HEK293 (cell line): ENCODE results near the gene SMPD3.

ENCODE experiments used
- CTCF ChIA-PET: fragments of 350-600 bp; formaldehyde crosslinking; extraction: SDS; loops from one replicate; lab custom pipeline; 2021; ENCODE audit warnings: antibody characterized with exemption; lab: Yijun Ruan, JAX
- POLR2A ChIA-PET: fragments of 300-600 bp; formaldehyde crosslinking; extraction: SDS; loops from one replicate; lab custom pipeline; 2020; ENCODE audit warnings: antibody characterized with exemption, inconsistent platforms; lab: Yijun Ruan, JAX
- H3K27ac ChIP-seq: fragments of 200-500 bp; sonication (Bioruptor generic); 2 replicates; pipeline ENCODE4 v1.5.1; 2014; ENCODE audit warnings: low read depth, low read length, control low read depth, inconsistent platforms; ENCODE audit errors: extremely low read depth
- H3K36me3 ChIP-seq, 2 experiments: fragments of 200-500 bp in 1 of 2; sonication (Bioruptor generic) in 1 of 2; 1 replicate in 1 of 2; 2 replicates in 1 of 2; pipeline ENCODE4 v1.5.1; 2014 to 2017; ENCODE audit warnings: inconsistent platforms in 2 of 2, low read length in 2 of 2; ENCODE audit not compliant: control insufficient read depth in 2 of 2, insufficient read depth in 1 of 2
- H3K4me1 ChIP-seq: fragments of 200-500 bp; sonication (Bioruptor generic); 2 replicates; pipeline ENCODE4 v1.5.1; 2014; ENCODE audit warnings: mild to moderate bottlenecking, low read length, inconsistent platforms; ENCODE audit not compliant: control insufficient read depth, insufficient read depth
- H3K4me3 ChIP-seq: 2 replicates; pipeline ENCODE4 v1.5.1; 2011; ENCODE audit warnings: low read depth, mild to moderate bottlenecking, control low read depth, low read length, moderate library complexity
- H3K9me3 ChIP-seq: fragments of 200-500 bp; sonication (Bioruptor generic); 2 replicates; pipeline ENCODE4 v1.5.1; 2014; ENCODE audit warnings: low read depth, low read length, inconsistent platforms; ENCODE audit not compliant: control insufficient read depth, insufficient read depth
- GLIS2 ChIP-seq: fragments of 450-650 bp; formaldehyde crosslinking; IDR thresholded peaks from 2 replicates; pipeline ENCODE4 v1.5.1; 2016; ENCODE audit warnings: missing biosample characterization, missing genetic modification characterization
- KLF9 ChIP-seq: fragments of 450-650 bp; formaldehyde crosslinking; IDR thresholded peaks from 2 replicates; pipeline ENCODE4 v1.5.1; 2016; ENCODE audit warnings: missing biosample characterization, missing genetic modification characterization, low read depth
- ZBTB6 ChIP-seq: fragments of 450-650 bp; formaldehyde crosslinking; IDR thresholded peaks from 2 replicates; pipeline ENCODE4 v1.5.1; 2017; ENCODE audit warnings: missing biosample characterization, missing genetic modification characterization
- ZBTB7A ChIP-seq: fragments of 450-650 bp; formaldehyde crosslinking; IDR thresholded peaks from 2 replicates; pipeline ENCODE4 v1.5.1; 2016; ENCODE audit warnings: low read depth, missing biosample characterization, missing genetic modification characterization
- ZFHX2 ChIP-seq: fragments of 450-650 bp; formaldehyde crosslinking; conservative IDR thresholded peaks from 2 replicates; pipeline ENCODE4 v1.5.1; 2016; ENCODE audit warnings: missing biosample characterization, missing genetic modification characterization
- ZNF140 ChIP-seq: fragments of 450-650 bp; formaldehyde crosslinking; IDR thresholded peaks from 2 replicates; pipeline ENCODE4 v1.5.1; 2016; ENCODE audit warnings: missing biosample characterization, missing genetic modification characterization
- ZNF146 ChIP-seq: fragments of 450-650 bp; formaldehyde crosslinking; IDR thresholded peaks from 2 replicates; pipeline ENCODE4 v1.5.1; 2016; ENCODE audit warnings: missing biosample characterization, missing genetic modification characterization
- ZNF155 ChIP-seq: fragments of 450-650 bp; formaldehyde crosslinking; IDR thresholded peaks from 2 replicates; pipeline ENCODE4 v1.5.1; 2016; ENCODE audit warnings: missing biosample characterization, missing genetic modification characterization
- ZNF16 ChIP-seq: fragments of 450-650 bp; formaldehyde crosslinking; IDR thresholded peaks from 2 replicates; pipeline ENCODE4 v1.5.1; 2016; ENCODE audit warnings: low read depth, missing biosample characterization, missing genetic modification characterization
- ZNF248 ChIP-seq: fragments of 450-650 bp; formaldehyde crosslinking; IDR thresholded peaks from 2 replicates; pipeline ENCODE4 v1.5.1; 2017; ENCODE audit warnings: missing biosample characterization, missing genetic modification characterization
- ZNF280D ChIP-seq: fragments of 450-650 bp; formaldehyde crosslinking; IDR thresholded peaks from 2 replicates; pipeline ENCODE4 v1.5.1; 2016; ENCODE audit warnings: missing biosample characterization, missing genetic modification characterization
- ZNF426 ChIP-seq: fragments of 450-650 bp; formaldehyde crosslinking; IDR thresholded peaks from 2 replicates; pipeline ENCODE4 v1.5.1; 2017; ENCODE audit warnings: missing biosample characterization, missing genetic modification characterization, mild to moderate bottlenecking, inconsistent platforms, moderate library complexity
- ZNF510 ChIP-seq: fragments of 450-650 bp; formaldehyde crosslinking; IDR thresholded peaks from 2 replicates; pipeline ENCODE4 v1.5.1; 2018; ENCODE audit warnings: mild to moderate bottlenecking, missing genetic modification characterization, missing biosample characterization; ENCODE audit not compliant: insufficient replicate concordance
- ZNF529 ChIP-seq: fragments of 450-650 bp; formaldehyde crosslinking; IDR thresholded peaks from 2 replicates; pipeline ENCODE4 v1.5.1; 2017; ENCODE audit warnings: missing genetic modification characterization, missing biosample characterization; ENCODE audit not compliant: insufficient replicate concordance
- ZNF580 ChIP-seq: fragments of 450-650 bp; formaldehyde crosslinking; IDR thresholded peaks from 2 replicates; pipeline ENCODE4 v1.5.1; 2016; ENCODE audit warnings: missing biosample characterization, missing genetic modification characterization
- ZNF624 ChIP-seq: fragments of 450-650 bp; formaldehyde crosslinking; IDR thresholded peaks from 2 replicates; pipeline ENCODE4 v1.5.1; 2017; ENCODE audit warnings: missing biosample characterization, missing genetic modification characterization
- ZNF639 ChIP-seq: fragments of 450-650 bp; formaldehyde crosslinking; IDR thresholded peaks from 2 replicates; pipeline ENCODE4 v1.5.1; 2016; ENCODE audit warnings: missing biosample characterization, missing genetic modification characterization
- ZNF658 ChIP-seq: fragments of 450-650 bp; formaldehyde crosslinking; IDR thresholded peaks from 2 replicates; pipeline ENCODE4; 2016; ENCODE audit warnings: missing biosample characterization, missing genetic modification characterization
- ZNF76 ChIP-seq: fragments of 450-650 bp; formaldehyde crosslinking; IDR thresholded peaks from 2 replicates; pipeline ENCODE4; 2016; ENCODE audit warnings: low read depth, missing biosample characterization, missing genetic modification characterization, borderline replicate concordance
- ZNF791 ChIP-seq: fragments of 450-650 bp; formaldehyde crosslinking; IDR thresholded peaks from 2 replicates; pipeline ENCODE4 v1.5.1; 2016; ENCODE audit warnings: missing biosample characterization, missing genetic modification characterization
- ZNF792 ChIP-seq: fragments of 450-650 bp; formaldehyde crosslinking; IDR thresholded peaks from 2 replicates; pipeline ENCODE4 v1.5.1; 2016; ENCODE audit warnings: missing biosample characterization, missing genetic modification characterization
- TF ChIP-seq, protein P1 (sequence below): fragments of 450-650 bp; formaldehyde crosslinking; IDR thresholded peaks from 2 replicates; pipeline ENCODE4 v1.5.1; 2017; ENCODE audit warnings: missing biosample characterization, missing genetic modification characterization
- TF ChIP-seq, protein P2 (sequence below): fragments of 450-650 bp; formaldehyde crosslinking; IDR thresholded peaks from 2 replicates; pipeline ENCODE4 v1.5.1; 2016; ENCODE audit warnings: missing biosample characterization, missing genetic modification characterization

SMPD3 gene

GRCh38 chr16:68371706-68372380 lies 76.5 kb downstream of the SMPD3 start:
- Histone ChIP-seq H3K27ac (no peak overlapping the region), H3K36me3 (no peaks in the 10 kb centered on the region), H3K4me1 (no peaks in the 10 kb centered on the region), H3K9me3 (no peaks in the 10 kb centered on the region), H3K4me3 (no peak overlapping the region)
- POLR2A ChIA-PET: no interaction called here
- CTCF ChIA-PET: interaction anchor here (0.7 to 1.4 kb wide), 5 partner anchors 7 to 139 kb away, joined by 3 to 5 read pairs (median 3); partner anchors contain the start of gene SLC7A6
- no peak for TF ChIP-seq KLF9 (tag by site-specific recombination)
- no peak for TF ChIP-seq GLIS2 (tag by site-specific recombination)
- TF ChIP-seq ZBTB6 (tag by site-specific recombination): no peak
- no peak for TF ChIP-seq ZNF510 (tag by site-specific recombination)
- no peak for TF ChIP-seq ZNF280D
- no peak for TF ChIP-seq ZBTB7A (tag by site-specific recombination)
- TF ChIP-seq ZNF639 (tag by site-specific recombination): no peak
- TF ChIP-seq, protein P1, sequence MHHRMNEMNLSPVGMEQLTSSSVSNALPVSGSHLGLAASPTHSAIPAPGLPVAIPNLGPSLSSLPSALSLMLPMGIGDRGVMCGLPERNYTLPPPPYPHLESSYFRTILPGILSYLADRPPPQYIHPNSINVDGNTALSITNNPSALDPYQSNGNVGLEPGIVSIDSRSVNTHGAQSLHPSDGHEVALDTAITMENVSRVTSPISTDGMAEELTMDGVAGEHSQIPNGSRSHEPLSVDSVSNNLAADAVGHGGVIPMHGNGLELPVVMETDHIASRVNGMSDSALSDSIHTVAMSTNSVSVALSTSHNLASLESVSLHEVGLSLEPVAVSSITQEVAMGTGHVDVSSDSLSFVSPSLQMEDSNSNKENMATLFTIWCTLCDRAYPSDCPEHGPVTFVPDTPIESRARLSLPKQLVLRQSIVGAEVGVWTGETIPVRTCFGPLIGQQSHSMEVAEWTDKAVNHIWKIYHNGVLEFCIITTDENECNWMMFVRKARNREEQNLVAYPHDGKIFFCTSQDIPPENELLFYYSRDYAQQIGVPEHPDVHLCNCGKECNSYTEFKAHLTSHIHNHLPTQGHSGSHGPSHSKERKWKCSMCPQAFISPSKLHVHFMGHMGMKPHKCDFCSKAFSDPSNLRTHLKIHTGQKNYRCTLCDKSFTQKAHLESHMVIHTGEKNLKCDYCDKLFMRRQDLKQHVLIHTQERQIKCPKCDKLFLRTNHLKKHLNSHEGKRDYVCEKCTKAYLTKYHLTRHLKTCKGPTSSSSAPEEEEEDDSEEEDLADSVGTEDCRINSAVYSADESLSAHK (tag by site-specific recombination): no peak
- no peak for TF ChIP-seq ZNF791
- TF ChIP-seq ZNF426 (tag by site-specific recombination): no peak
- TF ChIP-seq ZNF658 (tag by site-specific recombination): no peak
- TF ChIP-seq ZNF16 (tag by site-specific recombination): no peak

- ChIA-PET CTCF (interaction anchor here (0.5 to 1.4 kb wide), 7 partner anchors 13 to 139 kb away, joined by 3 to 5 read pairs (median 3); partner anchors contain the start of gene SLC7A6), POLR2A (no interaction called here)
- Histone ChIP-seq H3K36me3 (no peaks in the 10 kb centered on the region), H3K9me3 (no peaks in the 10 kb centered on the region), H3K27ac (no peak overlapping the region), H3K4me1 (no peaks in the 10 kb centered on the region), H3K4me3 (no peak overlapping the region)
- TF ChIP-seq ZNF580 (tag by site-specific recombination) (no peak), ZNF155 (no peak), ZFHX2 (no peak), ZNF76 (tag by site-specific recombination) (no peak), ZNF529 (tag by site-specific recombination) (no peak), ZNF792 (tag by site-specific recombination) (no peak), GLIS2 (tag by site-specific recombination) (no peak), ZNF146 (tag by site-specific recombination) (no peak), ZNF510 (tag by site-specific recombination) (no peak), ZNF624 (tag by site-specific recombination) (no peak), ZNF140 (no peak), ZNF248 (tag by site-specific recombination) (no peak)
- TF ChIP-seq, protein P2, sequence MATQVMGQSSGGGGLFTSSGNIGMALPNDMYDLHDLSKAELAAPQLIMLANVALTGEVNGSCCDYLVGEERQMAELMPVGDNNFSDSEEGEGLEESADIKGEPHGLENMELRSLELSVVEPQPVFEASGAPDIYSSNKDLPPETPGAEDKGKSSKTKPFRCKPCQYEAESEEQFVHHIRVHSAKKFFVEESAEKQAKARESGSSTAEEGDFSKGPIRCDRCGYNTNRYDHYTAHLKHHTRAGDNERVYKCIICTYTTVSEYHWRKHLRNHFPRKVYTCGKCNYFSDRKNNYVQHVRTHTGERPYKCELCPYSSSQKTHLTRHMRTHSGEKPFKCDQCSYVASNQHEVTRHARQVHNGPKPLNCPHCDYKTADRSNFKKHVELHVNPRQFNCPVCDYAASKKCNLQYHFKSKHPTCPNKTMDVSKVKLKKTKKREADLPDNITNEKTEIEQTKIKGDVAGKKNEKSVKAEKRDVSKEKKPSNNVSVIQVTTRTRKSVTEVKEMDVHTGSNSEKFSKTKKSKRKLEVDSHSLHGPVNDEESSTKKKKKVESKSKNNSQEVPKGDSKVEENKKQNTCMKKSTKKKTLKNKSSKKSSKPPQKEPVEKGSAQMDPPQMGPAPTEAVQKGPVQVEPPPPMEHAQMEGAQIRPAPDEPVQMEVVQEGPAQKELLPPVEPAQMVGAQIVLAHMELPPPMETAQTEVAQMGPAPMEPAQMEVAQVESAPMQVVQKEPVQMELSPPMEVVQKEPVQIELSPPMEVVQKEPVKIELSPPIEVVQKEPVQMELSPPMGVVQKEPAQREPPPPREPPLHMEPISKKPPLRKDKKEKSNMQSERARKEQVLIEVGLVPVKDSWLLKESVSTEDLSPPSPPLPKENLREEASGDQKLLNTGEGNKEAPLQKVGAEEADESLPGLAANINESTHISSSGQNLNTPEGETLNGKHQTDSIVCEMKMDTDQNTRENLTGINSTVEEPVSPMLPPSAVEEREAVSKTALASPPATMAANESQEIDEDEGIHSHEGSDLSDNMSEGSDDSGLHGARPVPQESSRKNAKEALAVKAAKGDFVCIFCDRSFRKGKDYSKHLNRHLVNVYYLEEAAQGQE (tag by site-specific recombination): no peak
These were observed 77.0 kb downstream of the SMPD3 start for GRCh38 chr16:68371276-68371651.
